ENCODE measurements around the gene FSTL5.

The FSTL5 gene

DNA sequence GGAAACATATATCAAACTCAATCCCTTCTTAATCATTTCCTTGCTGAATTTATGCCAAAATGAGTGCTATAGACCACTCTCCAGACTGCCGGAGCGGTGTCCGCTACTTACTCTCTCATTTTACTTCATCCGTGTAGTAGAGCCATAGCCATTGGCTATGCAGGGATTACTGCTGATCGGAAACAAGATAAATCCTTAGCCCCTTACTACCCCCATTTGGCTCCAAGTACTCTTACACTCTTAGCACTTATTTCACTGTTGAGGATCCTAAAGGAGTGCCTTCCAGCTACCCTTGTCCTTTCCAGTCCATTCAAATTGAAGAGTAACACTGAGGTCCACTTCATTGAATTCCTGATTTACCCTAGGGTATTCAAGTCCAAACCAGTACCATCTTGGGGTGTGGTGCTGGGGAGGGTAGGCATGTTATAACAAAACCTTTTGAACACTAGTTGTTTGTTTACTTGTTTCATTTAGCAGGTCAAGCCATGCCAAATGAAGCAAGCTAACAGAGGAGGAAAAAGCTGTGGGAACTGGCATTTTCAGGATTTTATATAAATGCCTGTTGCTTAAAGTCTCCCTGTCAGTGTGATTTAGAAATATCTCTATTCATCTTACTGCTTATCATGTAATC is 715.1 kb downstream of the FSTL5 start:
- no peaks in the 10 kb centered on the region for H3K36me3 Mint-ChIP-seq (ENCODE audit: low read depth)
- H3K4me1 Mint-ChIP-seq: no peaks in the 10 kb centered on the region
- no peaks in the 10 kb centered on the region for H3K27me3 Mint-ChIP-seq
- ATAC-seq: no peak
- H3K9me3 Mint-ChIP-seq: peaks cover 5% of the 10 kb centered on the region
- no peak overlapping the region for H3K27ac Mint-ChIP-seq
- H3K4me3 Mint-ChIP-seq: no peak overlapping the region
- no peak for DNase-seq

GRCh38 chr4:161444626-161445025 is 719.2 kb downstream of the FSTL5 start:
- Mint-ChIP-seq H3K9me3 (peaks cover 7% of the 10 kb centered on the region), H3K4me3 (no peak overlapping the region), H3K27ac (no peak overlapping the region), H3K27me3 (no peaks in the 10 kb centered on the region), H3K4me1 (no peaks in the 10 kb centered on the region), H3K36me3 (ENCODE audit: low read depth) (no peaks in the 10 kb centered on the region)
- DNase-seq (no peak), ATAC-seq (no peak)

- ATAC-seq (no peak), DNase-seq (no peak)
- H3K27me3 Mint-ChIP-seq: no peaks in the 10 kb centered on the region
- H3K36me3 Mint-ChIP-seq (ENCODE audit: low read depth): no peaks in the 10 kb centered on the region
- H3K4me1 Mint-ChIP-seq: no peaks in the 10 kb centered on the region
- H3K9me3 Mint-ChIP-seq: peaks cover 9% of the 10 kb centered on the region
- no peak overlapping the region for H3K27ac Mint-ChIP-seq
- H3K4me3 Mint-ChIP-seq: no peak overlapping the region
Measured at GRCh38 chr4:161442921-161443320, 720.9 kb downstream of the FSTL5 start.

GRCh38 chr4:161438096-161438495 is 725.7 kb downstream of the FSTL5 start:
- H3K27ac Mint-ChIP-seq: no peak overlapping the region
- peaks cover 26% of the 10 kb centered on the region for H3K9me3 Mint-ChIP-seq
- H3K4me3 Mint-ChIP-seq: no peak overlapping the region
- ATAC-seq (no peak), DNase-seq (no peak)
- no peaks in the 10 kb centered on the region for H3K4me1 Mint-ChIP-seq
- no peaks in the 10 kb centered on the region for H3K36me3 Mint-ChIP-seq (ENCODE audit: low read depth)
- H3K27me3 Mint-ChIP-seq: no peaks in the 10 kb centered on the region

- ATAC-seq: no peak
- DNase-seq: no peak
- Mint-ChIP-seq H3K27me3 (no peaks in the 10 kb centered on the region), H3K4me3 (no peak overlapping the region), H3K9me3 (peaks cover 12% of the 10 kb centered on the region), H3K27ac (no peak overlapping the region), H3K36me3 (ENCODE audit: low read depth) (no peaks in the 10 kb centered on the region), H3K4me1 (no peaks in the 10 kb centered on the region)
Measured at GRCh38 chr4:161428180-161428965, 735.4 kb downstream of the FSTL5 start.

DNA sequence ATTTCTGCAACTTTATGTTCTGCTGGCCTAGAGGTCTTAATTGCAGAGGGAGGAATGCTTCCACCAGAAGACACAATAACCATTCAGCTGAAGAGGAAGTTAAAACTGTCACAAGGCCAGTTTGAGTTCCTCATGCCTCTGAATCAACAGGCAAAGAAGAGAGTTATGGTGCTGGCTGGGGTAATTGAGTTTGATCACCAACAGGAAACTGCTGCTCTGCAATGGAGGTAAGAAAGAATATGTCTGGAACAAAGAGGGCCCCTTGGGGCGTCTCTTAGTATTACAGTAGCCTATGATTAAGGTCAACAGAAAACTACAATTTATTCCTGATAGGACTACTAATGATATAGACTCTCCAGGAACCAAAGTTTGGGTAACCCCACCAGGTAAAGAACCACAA is 744.0 kb downstream of the FSTL5 start:
- Mint-ChIP-seq H3K27ac (no peak overlapping the region), H3K36me3 (ENCODE audit: low read depth) (no peaks in the 10 kb centered on the region), H3K4me1 (no peaks in the 10 kb centered on the region), H3K4me3 (no peak overlapping the region), H3K27me3 (no peaks in the 10 kb centered on the region), H3K9me3 (no peaks in the 10 kb centered on the region)
- DNase-seq (no peak), ATAC-seq (no peak)

GRCh38 chr4:161411901-161412300 is 751.9 kb downstream of the FSTL5 start:
- Mint-ChIP-seq H3K27ac (no peak overlapping the region), H3K9me3 (peaks cover 26% of the 10 kb centered on the region), H3K4me3 (no peak overlapping the region), H3K4me1 (no peaks in the 10 kb centered on the region), H3K27me3 (no peaks in the 10 kb centered on the region), H3K36me3 (ENCODE audit: low read depth) (no peaks in the 10 kb centered on the region)
- ATAC-seq (no peak), DNase-seq (no peak)

- no peak overlapping the region for H3K27ac Mint-ChIP-seq
- H3K36me3 Mint-ChIP-seq (ENCODE audit: low read depth): no peaks in the 10 kb centered on the region
- no peak overlapping the region for H3K4me3 Mint-ChIP-seq
- no peaks in the 10 kb centered on the region for H3K27me3 Mint-ChIP-seq
- H3K9me3 Mint-ChIP-seq: peaks cover 22% of the 10 kb centered on the region
- no peaks in the 10 kb centered on the region for H3K4me1 Mint-ChIP-seq
- DNase-seq (no peak), ATAC-seq (no peak)
Measured at GRCh38 chr4:161404346-161405110, 759.3 kb downstream of the FSTL5 start.

- ATAC-seq: no peak
- Mint-ChIP-seq H3K4me1 (no peaks in the 10 kb centered on the region), H3K27ac (no peak overlapping the region), H3K9me3 (peaks cover 19% of the 10 kb centered on the region), H3K4me3 (no peak overlapping the region), H3K36me3 (ENCODE audit: low read depth) (no peaks in the 10 kb centered on the region), H3K27me3 (no peaks in the 10 kb centered on the region)
- DNase-seq: no peak
Measured at GRCh38 chr4:161403781-161404180, 760.0 kb downstream of the FSTL5 start.

GRCh38 chr4:161393602-161394001 is 770.2 kb downstream of the FSTL5 start:
- DNase-seq: no peak
- no peaks in the 10 kb centered on the region for H3K9me3 Mint-ChIP-seq
- H3K36me3 Mint-ChIP-seq (ENCODE audit: low read depth): no peaks in the 10 kb centered on the region
- no peak overlapping the region for H3K4me3 Mint-ChIP-seq
- H3K27me3 Mint-ChIP-seq: no peaks in the 10 kb centered on the region
- ATAC-seq: no peak
- H3K4me1 Mint-ChIP-seq: no peaks in the 10 kb centered on the region
- H3K27ac Mint-ChIP-seq: no peak overlapping the region

DNA sequence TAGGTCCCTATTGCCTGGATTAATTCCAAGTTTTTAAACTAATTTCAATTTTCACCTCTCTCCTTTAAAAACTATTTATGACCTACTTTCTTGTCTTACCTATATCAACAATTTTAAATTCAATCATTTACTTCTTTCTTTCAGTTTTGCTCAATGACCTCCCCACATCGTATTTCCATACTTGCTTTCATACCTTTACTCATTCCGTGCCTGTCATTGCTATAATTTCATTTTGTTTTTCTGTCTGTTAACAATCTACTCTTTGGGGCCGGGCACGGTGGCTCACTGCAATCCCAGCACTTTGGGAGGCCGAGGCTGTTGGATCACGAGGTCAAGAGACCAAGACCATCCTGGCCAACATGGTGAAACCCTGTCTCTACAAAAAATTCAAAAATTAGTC is 781.1 kb downstream of the FSTL5 start:
- H3K9me3 Mint-ChIP-seq: no peaks in the 10 kb centered on the region

DNA sequence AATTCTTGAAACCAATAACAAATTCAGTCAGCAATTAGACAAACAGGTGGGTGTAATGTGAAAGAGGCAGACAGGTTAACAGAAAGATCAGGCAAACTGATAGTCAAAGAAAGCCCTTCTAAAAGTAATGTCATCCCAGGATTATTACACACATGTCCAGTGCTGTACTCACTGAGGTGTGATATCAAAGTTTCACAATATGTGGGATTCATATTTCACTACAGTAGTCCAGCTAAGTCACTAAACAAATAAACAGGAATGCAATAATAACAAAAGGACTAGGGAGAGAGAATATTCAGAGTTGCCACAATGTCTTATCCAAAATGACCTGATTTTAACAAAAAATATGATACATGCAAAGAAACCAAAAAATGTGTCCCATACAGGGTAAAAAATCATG is 787.5 kb downstream of the FSTL5 start:
- ATAC-seq (no peak), DNase-seq (no peak)
- H3K36me3 Mint-ChIP-seq (ENCODE audit: low read depth): no peaks in the 10 kb centered on the region
- H3K4me1 Mint-ChIP-seq: no peaks in the 10 kb centered on the region
- H3K9me3 Mint-ChIP-seq: peaks cover 17% of the 10 kb centered on the region
- H3K27me3 Mint-ChIP-seq: no peaks in the 10 kb centered on the region
- H3K27ac Mint-ChIP-seq: no peak overlapping the region
- no peak overlapping the region for H3K4me3 Mint-ChIP-seq

More for the DNA sequence above, 781.1 kb downstream of the FSTL5 start:
- Mint-ChIP-seq H3K4me3 (no peak overlapping the region), H3K27me3 (no peaks in the 10 kb centered on the region), H3K27ac (no peak overlapping the region), H3K36me3 (ENCODE audit: low read depth) (no peaks in the 10 kb centered on the region), H3K4me1 (no peaks in the 10 kb centered on the region)
- ATAC-seq: no peak
- no peak for DNase-seq

- ATAC-seq (no peak), DNase-seq (no peak)
- Mint-ChIP-seq H3K9me3 (peaks cover 9% of the 10 kb centered on the region), H3K27me3 (no peaks in the 10 kb centered on the region), H3K4me1 (no peaks in the 10 kb centered on the region), H3K27ac (no peak overlapping the region), H3K4me3 (no peak overlapping the region), H3K36me3 (ENCODE audit: low read depth) (no peaks in the 10 kb centered on the region)
Measured at GRCh38 chr4:161364681-161365080, 799.1 kb downstream of the FSTL5 start.

DNA sequence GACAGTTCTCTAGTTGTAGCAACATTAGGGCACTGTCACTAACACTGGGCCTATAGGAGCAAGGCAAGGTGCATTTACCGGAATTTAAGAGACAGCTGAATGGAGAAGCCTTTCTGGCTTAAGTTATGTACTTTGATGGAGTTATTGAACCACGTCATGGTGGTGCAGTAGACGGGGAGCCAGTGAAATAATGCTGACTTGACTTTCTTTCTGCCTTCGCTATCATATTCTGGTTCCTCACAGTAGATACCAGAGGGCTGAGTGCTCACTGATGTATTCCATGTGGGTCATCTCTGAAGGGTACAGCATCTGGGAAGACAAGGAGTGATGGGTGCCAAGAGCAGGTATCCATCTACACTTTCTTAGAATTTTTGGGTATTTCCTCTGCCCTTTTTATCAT is 802.8 kb downstream of the FSTL5 start:
- Mint-ChIP-seq H3K4me3 (no peak overlapping the region), H3K9me3 (peaks cover 9% of the 10 kb centered on the region), H3K36me3 (ENCODE audit: low read depth) (no peaks in the 10 kb centered on the region), H3K27ac (no peak overlapping the region), H3K4me1 (no peaks in the 10 kb centered on the region), H3K27me3 (no peaks in the 10 kb centered on the region)
- ATAC-seq (no peak), DNase-seq (no peak)

- no peaks in the 10 kb centered on the region for H3K4me1 Mint-ChIP-seq
- no peaks in the 10 kb centered on the region for H3K36me3 Mint-ChIP-seq (ENCODE audit: low read depth)
- no peak overlapping the region for H3K27ac Mint-ChIP-seq
- no peak overlapping the region for H3K4me3 Mint-ChIP-seq
- no peak for ATAC-seq
- peaks cover 9% of the 10 kb centered on the region for H3K9me3 Mint-ChIP-seq
- DNase-seq: no peak
- no peaks in the 10 kb centered on the region for H3K27me3 Mint-ChIP-seq
Measured at GRCh38 chr4:161359491-161359890, 804.3 kb downstream of the FSTL5 start.

Data from activated naive CD8-positive, alpha-beta T cell treated with anti-CD3 and anti-CD28 coated beads, Interleukin-2, amount 50 U/mL, for 24 hours (primary cell).